ENCODE results near the gene TAX1BP3. TPM values are rescaled to one million over a fixed set of nuclear protein-coding genes. Genes with fewer than 3 reads are reported as not detected.

The TAX1BP3 gene
- total and polyA plus RNA-seq, 9 of the 15 experiments (the other 6 are each of a cell fraction or from before 2014, with no cell fraction given): 0.99 to 14.5 (median 6.2) TPM

DNA sequence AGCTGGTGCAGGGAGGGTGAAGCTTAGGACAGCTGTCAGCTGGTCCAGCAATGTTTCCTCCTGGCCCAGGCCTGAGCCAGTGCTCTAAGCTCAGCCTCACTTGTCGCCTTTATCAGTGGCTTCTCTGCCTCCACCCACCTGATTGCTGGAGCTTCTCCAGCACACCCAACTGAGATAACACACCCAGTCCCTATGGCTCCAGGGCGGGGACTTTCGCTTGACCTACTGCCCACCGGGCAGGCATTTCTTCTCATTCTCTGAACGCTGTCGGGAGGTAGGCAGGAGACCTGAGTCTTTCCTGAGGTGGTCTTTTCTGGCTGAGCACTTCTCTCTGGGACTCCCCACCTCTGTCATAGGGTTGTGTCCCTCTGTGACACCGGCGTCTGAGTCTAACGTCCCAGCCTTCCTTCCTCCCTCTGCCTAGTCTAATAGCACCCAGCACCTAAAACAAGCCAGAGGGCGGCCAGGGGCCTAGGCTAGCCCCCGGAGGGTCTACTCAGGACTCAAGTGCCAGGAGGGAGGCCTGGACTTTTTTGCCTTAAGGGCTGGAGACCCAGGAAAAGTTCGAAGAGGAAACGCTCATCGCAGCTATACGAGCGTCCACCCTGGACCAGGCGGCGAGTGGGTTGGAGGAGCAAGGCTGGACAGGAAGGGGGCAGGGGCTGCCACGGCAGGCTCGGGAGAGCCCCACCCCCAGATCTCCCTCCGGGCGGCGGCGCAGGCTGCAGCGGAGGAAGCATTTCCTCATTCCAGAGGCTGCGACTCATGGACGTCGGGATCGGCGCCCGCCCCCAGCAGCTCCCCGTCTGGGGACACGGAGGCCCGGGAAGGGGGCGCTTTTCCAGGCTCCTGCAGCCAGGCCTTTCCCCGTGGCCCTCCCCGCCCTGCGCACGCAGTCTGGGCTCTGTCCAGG lies 756 bp downstream of the TAX1BP3 start (continued):
- TF ChIP-seq E2F3 (CRISPR knock-in tag; IDR thresholded peaks at IDR 0.05) (no peak), ATF1 (CRISPR knock-in tag; IDR thresholded peaks at IDR 0.05) (no peak), ATF1 (tag; IDR thresholded peaks at IDR 0.05) (no peak; the same call in 1 of the 2 replicates), ZNF431 (CRISPR knock-in tag; IDR thresholded peaks at IDR 0.05) (no peak), SMARCA4 (IDR thresholded peaks at IDR 0.05) (peak; percentile 45), BCL6 (CRISPR knock-in tag; IDR thresholded peaks at IDR 0.05) (no peak), SIN3A (IDR thresholded peaks at IDR 0.05; ENCODE audit: borderline replicate concordance in 2 of 2, control insufficient read depth in 1 of 2, low read depth in 2 of 2, low read length in 2 of 2) (peak in 1 of 2 experiments; percentile 52; a peak in 1 of 4 replicates), ZNF212 (CRISPR knock-in tag; IDR thresholded peaks at IDR 0.05) (no peak), SLC30A9 (CRISPR knock-in tag; IDR thresholded peaks at IDR 0.05) (no peak), TAF9B (IDR thresholded peaks at IDR 0.05; ENCODE audit: partially characterized antibody) (no peak), ZBTB8A (IDR thresholded peaks at IDR 0.05; ENCODE audit: partially characterized antibody) (no peak), HNRNPLL (IDR thresholded peaks at IDR 0.05; ENCODE audit: low read depth, low read length, poor library complexity, severe bottlenecking) (no peak), L3MBTL2 (IDR thresholded peaks at IDR 0.05) (no peak), PHF21A (IDR thresholded peaks at IDR 0.05; ENCODE audit: borderline replicate concordance, low read depth) (no peak), POLR2A (conservative IDR thresholded peaks at IDR 0.05) (no peak), CXXC5 (CRISPR knock-in tag; IDR thresholded peaks at IDR 0.05) (peak; percentile 47; the same call in 1 of the 2 replicates), NRF1 (conservative IDR thresholded peaks at IDR 0.05 in 1 of 2, IDR thresholded peaks at IDR 0.05 in 1 of 2) (no peak)
- TF ChIP-seq, protein P1, sequence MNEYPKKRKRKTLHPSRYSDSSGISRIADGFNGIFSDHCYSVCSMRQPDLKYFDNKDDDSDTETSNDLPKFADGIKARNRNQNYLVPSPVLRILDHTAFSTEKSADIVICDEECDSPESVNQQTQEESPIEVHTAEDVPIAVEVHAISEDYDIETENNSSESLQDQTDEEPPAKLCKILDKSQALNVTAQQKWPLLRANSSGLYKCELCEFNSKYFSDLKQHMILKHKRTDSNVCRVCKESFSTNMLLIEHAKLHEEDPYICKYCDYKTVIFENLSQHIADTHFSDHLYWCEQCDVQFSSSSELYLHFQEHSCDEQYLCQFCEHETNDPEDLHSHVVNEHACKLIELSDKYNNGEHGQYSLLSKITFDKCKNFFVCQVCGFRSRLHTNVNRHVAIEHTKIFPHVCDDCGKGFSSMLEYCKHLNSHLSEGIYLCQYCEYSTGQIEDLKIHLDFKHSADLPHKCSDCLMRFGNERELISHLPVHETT (CRISPR knock-in tag; conservative IDR thresholded peaks at IDR 0.05 in 1 of 2, IDR thresholded peaks at IDR 0.05 in 1 of 2): no peak
- TF ChIP-seq, protein P2, sequence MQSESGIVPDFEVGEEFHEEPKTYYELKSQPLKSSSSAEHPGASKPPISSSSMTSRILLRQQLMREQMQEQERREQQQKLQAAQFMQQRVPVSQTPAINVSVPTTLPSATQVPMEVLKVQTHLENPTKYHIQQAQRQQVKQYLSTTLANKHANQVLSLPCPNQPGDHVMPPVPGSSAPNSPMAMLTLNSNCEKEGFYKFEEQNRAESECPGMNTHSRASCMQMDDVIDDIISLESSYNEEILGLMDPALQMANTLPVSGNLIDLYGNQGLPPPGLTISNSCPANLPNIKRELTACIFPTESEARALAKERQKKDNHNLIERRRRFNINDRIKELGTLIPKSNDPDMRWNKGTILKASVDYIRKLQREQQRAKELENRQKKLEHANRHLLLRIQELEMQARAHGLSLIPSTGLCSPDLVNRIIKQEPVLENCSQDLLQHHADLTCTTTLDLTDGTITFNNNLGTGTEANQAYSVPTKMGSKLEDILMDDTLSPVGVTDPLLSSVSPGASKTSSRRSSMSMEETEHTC (IDR thresholded peaks at IDR 0.05): no peak
- TF ChIP-seq, protein P3, sequence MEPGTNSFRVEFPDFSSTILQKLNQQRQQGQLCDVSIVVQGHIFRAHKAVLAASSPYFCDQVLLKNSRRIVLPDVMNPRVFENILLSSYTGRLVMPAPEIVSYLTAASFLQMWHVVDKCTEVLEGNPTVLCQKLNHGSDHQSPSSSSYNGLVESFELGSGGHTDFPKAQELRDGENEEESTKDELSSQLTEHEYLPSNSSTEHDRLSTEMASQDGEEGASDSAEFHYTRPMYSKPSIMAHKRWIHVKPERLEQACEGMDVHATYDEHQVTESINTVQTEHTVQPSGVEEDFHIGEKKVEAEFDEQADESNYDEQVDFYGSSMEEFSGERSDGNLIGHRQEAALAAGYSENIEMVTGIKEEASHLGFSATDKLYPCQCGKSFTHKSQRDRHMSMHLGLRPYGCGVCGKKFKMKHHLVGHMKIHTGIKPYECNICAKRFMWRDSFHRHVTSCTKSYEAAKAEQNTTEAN (CRISPR knock-in tag; IDR thresholded peaks at IDR 0.05): no peak
- TF ChIP-seq, protein P4, sequence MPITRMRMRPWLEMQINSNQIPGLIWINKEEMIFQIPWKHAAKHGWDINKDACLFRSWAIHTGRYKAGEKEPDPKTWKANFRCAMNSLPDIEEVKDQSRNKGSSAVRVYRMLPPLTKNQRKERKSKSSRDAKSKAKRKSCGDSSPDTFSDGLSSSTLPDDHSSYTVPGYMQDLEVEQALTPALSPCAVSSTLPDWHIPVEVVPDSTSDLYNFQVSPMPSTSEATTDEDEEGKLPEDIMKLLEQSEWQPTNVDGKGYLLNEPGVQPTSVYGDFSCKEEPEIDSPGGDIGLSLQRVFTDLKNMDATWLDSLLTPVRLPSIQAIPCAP (CRISPR knock-in tag; IDR thresholded peaks at IDR 0.05; ENCODE audit: borderline replicate concordance): no peak
- TF ChIP-seq, protein P5, sequence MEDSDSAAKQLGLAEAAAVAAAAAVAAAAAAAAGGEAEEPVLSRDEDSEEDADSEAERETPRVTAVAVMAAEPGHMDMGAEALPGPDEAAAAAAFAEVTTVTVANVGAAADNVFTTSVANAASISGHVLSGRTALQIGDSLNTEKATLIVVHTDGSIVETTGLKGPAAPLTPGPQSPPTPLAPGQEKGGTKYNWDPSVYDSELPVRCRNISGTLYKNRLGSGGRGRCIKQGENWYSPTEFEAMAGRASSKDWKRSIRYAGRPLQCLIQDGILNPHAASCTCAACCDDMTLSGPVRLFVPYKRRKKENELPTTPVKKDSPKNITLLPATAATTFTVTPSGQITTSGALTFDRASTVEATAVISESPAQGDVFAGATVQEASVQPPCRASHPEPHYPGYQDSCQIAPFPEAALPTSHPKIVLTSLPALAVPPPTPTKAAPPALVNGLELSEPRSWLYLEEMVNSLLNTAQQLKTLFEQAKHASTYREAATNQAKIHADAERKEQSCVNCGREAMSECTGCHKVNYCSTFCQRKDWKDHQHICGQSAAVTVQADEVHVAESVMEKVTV (CRISPR knock-in tag; IDR thresholded peaks at IDR 0.05): no peak

Data from K562 (cell line).